HEK293 (cell line): ENCODE measurements around the gene UNC93B1.

ENCODE experiments used
- CTCF ChIA-PET: fragments of 350-600 bp; formaldehyde crosslinking; extraction: SDS; loops from one replicate; lab custom pipeline; 2021; ENCODE audit warnings: antibody characterized with exemption; lab: Yijun Ruan, JAX
- POLR2A ChIA-PET: fragments of 300-600 bp; formaldehyde crosslinking; extraction: SDS; loops from one replicate; lab custom pipeline; 2020; ENCODE audit warnings: antibody characterized with exemption, inconsistent platforms; lab: Yijun Ruan, JAX
- H3K27ac ChIP-seq: fragments of 200-500 bp; sonication (Bioruptor generic); 2 replicates; pipeline ENCODE4 v1.5.1; 2014; ENCODE audit warnings: low read depth, low read length, control low read depth, inconsistent platforms; ENCODE audit errors: extremely low read depth
- H3K36me3 ChIP-seq, 2 experiments: fragments of 200-500 bp in 1 of 2; sonication (Bioruptor generic) in 1 of 2; 1 replicate in 1 of 2; 2 replicates in 1 of 2; pipeline ENCODE4 v1.5.1; 2014 to 2017; ENCODE audit warnings: inconsistent platforms in 2 of 2, low read length in 2 of 2; ENCODE audit not compliant: control insufficient read depth in 2 of 2, insufficient read depth in 1 of 2
- H3K4me1 ChIP-seq: fragments of 200-500 bp; sonication (Bioruptor generic); 2 replicates; pipeline ENCODE4 v1.5.1; 2014; ENCODE audit warnings: mild to moderate bottlenecking, low read length, inconsistent platforms; ENCODE audit not compliant: control insufficient read depth, insufficient read depth
- H3K4me3 ChIP-seq: 2 replicates; pipeline ENCODE4 v1.5.1; 2011; ENCODE audit warnings: low read depth, mild to moderate bottlenecking, control low read depth, low read length, moderate library complexity
- H3K9me3 ChIP-seq: fragments of 200-500 bp; sonication (Bioruptor generic); 2 replicates; pipeline ENCODE4 v1.5.1; 2014; ENCODE audit warnings: low read depth, low read length, inconsistent platforms; ENCODE audit not compliant: control insufficient read depth, insufficient read depth
- GLIS1 ChIP-seq: fragments of 450-650 bp; formaldehyde crosslinking; IDR thresholded peaks from 2 replicates; pipeline ENCODE4 v1.5.1; 2016; ENCODE audit warnings: missing biosample characterization, missing genetic modification characterization
- GLIS2 ChIP-seq: fragments of 450-650 bp; formaldehyde crosslinking; IDR thresholded peaks from 2 replicates; pipeline ENCODE4 v1.5.1; 2016; ENCODE audit warnings: missing biosample characterization, missing genetic modification characterization
- HOXD13 ChIP-seq: sonication (generic); formaldehyde crosslinking; IDR thresholded peaks from 2 replicates; pipeline ENCODE4 v1.8.0; 2022; ENCODE audit warnings: missing genetic modification reagents, borderline replicate concordance
- KLF9 ChIP-seq: fragments of 450-650 bp; formaldehyde crosslinking; IDR thresholded peaks from 2 replicates; pipeline ENCODE4 v1.5.1; 2016; ENCODE audit warnings: missing biosample characterization, missing genetic modification characterization, low read depth
- SCRT2 ChIP-seq: fragments of 450-650 bp; formaldehyde crosslinking; IDR thresholded peaks from 2 replicates; pipeline ENCODE4 v1.5.1; 2016; ENCODE audit warnings: missing biosample characterization, missing genetic modification characterization
- SP2 ChIP-seq: fragments of 450-650 bp; formaldehyde crosslinking; IDR thresholded peaks from 2 replicates; pipeline ENCODE4 v1.5.1; 2016; ENCODE audit warnings: missing biosample characterization, missing genetic modification characterization
- YY2 ChIP-seq: fragments of 450-650 bp; formaldehyde crosslinking; IDR thresholded peaks from 2 replicates; pipeline ENCODE4 v1.5.1; 2016; ENCODE audit warnings: missing biosample characterization, missing genetic modification characterization
- ZFP3 ChIP-seq: fragments of 450-650 bp; formaldehyde crosslinking; IDR thresholded peaks from 2 replicates; pipeline ENCODE4 v1.5.1; 2016; ENCODE audit warnings: low read depth, missing biosample characterization, missing genetic modification characterization
- ZFP41 ChIP-seq: fragments of 450-650 bp; formaldehyde crosslinking; IDR thresholded peaks from 2 replicates; pipeline ENCODE4 v1.5.1; 2016; ENCODE audit warnings: missing biosample characterization, missing genetic modification characterization, borderline replicate concordance
- ZIC2 ChIP-seq: fragments of 450-650 bp; formaldehyde crosslinking; IDR thresholded peaks from 2 replicates; pipeline ENCODE4 v1.5.1; 2016; ENCODE audit warnings: missing biosample characterization, missing genetic modification characterization
- ZNF146 ChIP-seq: fragments of 450-650 bp; formaldehyde crosslinking; IDR thresholded peaks from 2 replicates; pipeline ENCODE4 v1.5.1; 2016; ENCODE audit warnings: missing biosample characterization, missing genetic modification characterization
- ZNF155 ChIP-seq: fragments of 450-650 bp; formaldehyde crosslinking; IDR thresholded peaks from 2 replicates; pipeline ENCODE4 v1.5.1; 2016; ENCODE audit warnings: missing biosample characterization, missing genetic modification characterization
- ZNF2 ChIP-seq: fragments of 450-650 bp; formaldehyde crosslinking; IDR thresholded peaks from 2 replicates; pipeline ENCODE4 v1.5.1; 2016; ENCODE audit warnings: missing biosample characterization, missing genetic modification characterization
- ZNF214 ChIP-seq: fragments of 450-650 bp; formaldehyde crosslinking; IDR thresholded peaks from 2 replicates; pipeline ENCODE4 v1.5.1; 2017; ENCODE audit warnings: missing biosample characterization, mild to moderate bottlenecking, missing genetic modification characterization, borderline replicate concordance
- ZNF558 ChIP-seq: fragments of 450-650 bp; formaldehyde crosslinking; IDR thresholded peaks from 2 replicates; pipeline ENCODE4 v1.5.1; 2016; ENCODE audit warnings: missing biosample characterization, missing genetic modification characterization
- ZNF585B ChIP-seq: fragments of 450-650 bp; formaldehyde crosslinking; IDR thresholded peaks from 2 replicates; pipeline ENCODE4 v1.5.1; 2016; ENCODE audit warnings: missing biosample characterization, missing genetic modification characterization
- ZNF600 ChIP-seq: fragments of 450-650 bp; formaldehyde crosslinking; IDR thresholded peaks from 2 replicates; pipeline ENCODE4 v1.5.1; 2016; ENCODE audit warnings: missing biosample characterization, missing genetic modification characterization
- ZNF610 ChIP-seq: fragments of 450-650 bp; formaldehyde crosslinking; IDR thresholded peaks from 2 replicates; pipeline ENCODE4 v1.5.1; 2016; ENCODE audit warnings: missing biosample characterization, missing genetic modification characterization, borderline replicate concordance
- ZNF624 ChIP-seq: fragments of 450-650 bp; formaldehyde crosslinking; IDR thresholded peaks from 2 replicates; pipeline ENCODE4 v1.5.1; 2017; ENCODE audit warnings: missing biosample characterization, missing genetic modification characterization
- ZNF626 ChIP-seq: fragments of 450-650 bp; sonication (Bioruptor Pico); formaldehyde crosslinking; IDR thresholded peaks from 2 replicates; pipeline ENCODE4 v1.5.1; 2018; ENCODE audit warnings: missing biosample characterization, missing genetic modification characterization, inconsistent platforms
- TF ChIP-seq, protein P1 (sequence below): fragments of 450-650 bp; formaldehyde crosslinking; IDR thresholded peaks from 2 replicates; pipeline ENCODE4 v1.5.1; 2016; ENCODE audit warnings: missing biosample characterization, missing genetic modification characterization
- TF ChIP-seq, protein P2 (sequence below): fragments of 450-650 bp; formaldehyde crosslinking; IDR thresholded peaks from 2 replicates; pipeline ENCODE4 v1.5.1; 2016; ENCODE audit warnings: missing biosample characterization, missing genetic modification characterization
- TF ChIP-seq, protein P3 (sequence below): fragments of 450-650 bp; formaldehyde crosslinking; optimal IDR thresholded peaks from 2 replicates; pipeline ENCODE3; 2016; ENCODE audit warnings: missing biosample characterization, mild to moderate bottlenecking, missing genetic modification characterization
- TF ChIP-seq, protein P4 (sequence below): fragments of 450-650 bp; formaldehyde crosslinking; IDR thresholded peaks from 2 replicates; pipeline ENCODE4 v1.5.1; 2016; ENCODE audit warnings: missing biosample characterization, missing genetic modification characterization
- TF ChIP-seq, protein P5 (sequence below): fragments of 450-650 bp; formaldehyde crosslinking; IDR thresholded peaks from 2 replicates; pipeline ENCODE4 v1.5.1; 2017; ENCODE audit warnings: missing biosample characterization, missing genetic modification characterization

Gene UNC93B1

DNA sequence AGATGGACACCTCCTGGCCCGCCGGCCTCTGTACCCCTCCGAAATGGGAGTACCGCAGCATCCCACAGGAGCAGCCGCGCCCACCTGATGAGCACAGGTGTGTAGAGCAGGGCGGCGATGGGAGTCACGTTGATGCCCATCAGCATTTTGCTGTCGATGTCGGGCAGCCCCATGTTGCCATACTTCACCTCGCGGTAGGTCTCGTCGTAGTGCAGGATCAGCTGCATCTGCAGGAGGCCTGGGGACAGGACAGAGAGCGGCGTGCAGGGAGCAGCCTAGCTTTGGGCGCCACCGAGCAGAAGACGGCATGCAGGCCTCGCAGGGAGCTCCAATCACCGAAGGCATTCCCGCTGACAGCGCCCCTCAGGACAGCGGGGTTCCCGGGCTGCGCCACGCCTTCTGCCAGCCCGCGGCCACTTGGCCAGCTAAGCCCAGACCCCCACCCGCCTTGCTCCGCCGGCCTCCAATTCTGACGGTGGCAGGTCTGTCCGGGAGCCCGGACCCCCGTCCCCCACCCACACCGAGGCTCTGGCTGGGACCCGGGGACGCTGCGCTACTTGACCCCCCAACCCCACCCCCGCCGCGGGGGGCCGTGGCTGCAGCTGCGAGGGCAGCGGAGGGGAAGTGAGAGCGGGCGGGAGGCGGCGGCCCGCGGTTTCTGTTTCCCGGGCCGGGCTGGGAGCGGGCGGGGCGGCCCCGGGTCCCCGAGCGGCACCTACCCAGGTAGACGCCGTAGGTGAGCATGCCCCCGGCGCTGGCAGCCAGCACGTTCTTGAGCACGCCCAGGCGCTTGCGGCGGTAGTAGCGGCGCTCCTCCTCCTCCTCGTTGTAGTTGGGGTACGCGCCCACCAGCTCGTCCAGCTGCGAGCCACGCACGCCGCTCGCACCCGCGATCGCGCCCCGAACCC lies 705 bp downstream of the UNC93B1 start:
- POLR2A ChIA-PET = interaction anchor here (1.1 kb wide), 1 partner anchor 10 kb away, joined by 3 read pairs; no protein-coding TSS in a partner anchor
- Histone ChIP-seq H3K4me1 (no peaks in the 10 kb centered on the region; the same call in 1 of the 2 replicates), H3K36me3 (no peaks in the 10 kb centered on the region), H3K9me3 (no peaks in the 10 kb centered on the region), H3K27ac (no peak overlapping the region), H3K4me3 (peak overlapping the region; percentile 48)
- TF ChIP-seq ZNF214 (tag by site-specific recombination) (no peak), GLIS2 (tag by site-specific recombination) (peak; percentile 48), SP2 (tag by site-specific recombination) (0 out of 2 replicates have a peak, but pooled peaks have one; percentile 12), KLF9 (tag by site-specific recombination) (0 out of 2 replicates have a peak, but pooled peaks have one; percentile 14), SCRT2 (peak; percentile 47; the same call in 1 of the 2 replicates), ZNF585B (no peak), ZNF155 (no peak), ZIC2 (peak; percentile 68), ZNF146 (no peak), HOXD13 (CRISPR knock-in tag) (no peak), GLIS1 (tag by site-specific recombination) (peak; percentile 33; the same call in 1 of the 2 replicates), ZNF624 (tag by site-specific recombination) (no peak), ZFP41 (tag by site-specific recombination) (no peak), ZNF600 (no peak), ZNF2 (tag by site-specific recombination) (no peak)
- TF ChIP-seq, protein P1, sequence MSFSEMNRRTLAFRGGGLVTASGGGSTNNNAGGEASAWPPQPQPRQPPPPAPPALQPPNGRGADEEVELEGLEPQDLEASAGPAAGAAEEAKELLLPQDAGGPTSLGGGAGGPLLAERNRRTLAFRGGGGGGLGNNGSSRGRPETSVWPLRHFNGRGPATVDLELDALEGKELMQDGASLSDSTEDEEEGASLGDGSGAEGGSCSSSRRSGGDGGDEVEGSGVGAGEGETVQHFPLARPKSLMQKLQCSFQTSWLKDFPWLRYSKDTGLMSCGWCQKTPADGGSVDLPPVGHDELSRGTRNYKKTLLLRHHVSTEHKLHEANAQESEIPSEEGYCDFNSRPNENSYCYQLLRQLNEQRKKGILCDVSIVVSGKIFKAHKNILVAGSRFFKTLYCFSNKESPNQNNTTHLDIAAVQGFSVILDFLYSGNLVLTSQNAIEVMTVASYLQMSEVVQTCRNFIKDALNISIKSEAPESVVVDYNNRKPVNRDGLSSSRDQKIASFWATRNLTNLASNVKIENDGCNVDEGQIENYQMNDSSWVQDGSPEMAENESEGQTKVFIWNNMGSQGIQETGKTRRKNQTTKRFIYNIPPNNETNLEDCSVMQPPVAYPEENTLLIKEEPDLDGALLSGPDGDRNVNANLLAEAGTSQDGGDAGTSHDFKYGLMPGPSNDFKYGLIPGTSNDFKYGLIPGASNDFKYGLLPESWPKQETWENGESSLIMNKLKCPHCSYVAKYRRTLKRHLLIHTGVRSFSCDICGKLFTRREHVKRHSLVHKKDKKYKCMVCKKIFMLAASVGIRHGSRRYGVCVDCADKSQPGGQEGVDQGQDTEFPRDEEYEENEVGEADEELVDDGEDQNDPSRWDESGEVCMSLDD (tag by site-specific recombination) = no peak
- TF ChIP-seq, protein P2, sequence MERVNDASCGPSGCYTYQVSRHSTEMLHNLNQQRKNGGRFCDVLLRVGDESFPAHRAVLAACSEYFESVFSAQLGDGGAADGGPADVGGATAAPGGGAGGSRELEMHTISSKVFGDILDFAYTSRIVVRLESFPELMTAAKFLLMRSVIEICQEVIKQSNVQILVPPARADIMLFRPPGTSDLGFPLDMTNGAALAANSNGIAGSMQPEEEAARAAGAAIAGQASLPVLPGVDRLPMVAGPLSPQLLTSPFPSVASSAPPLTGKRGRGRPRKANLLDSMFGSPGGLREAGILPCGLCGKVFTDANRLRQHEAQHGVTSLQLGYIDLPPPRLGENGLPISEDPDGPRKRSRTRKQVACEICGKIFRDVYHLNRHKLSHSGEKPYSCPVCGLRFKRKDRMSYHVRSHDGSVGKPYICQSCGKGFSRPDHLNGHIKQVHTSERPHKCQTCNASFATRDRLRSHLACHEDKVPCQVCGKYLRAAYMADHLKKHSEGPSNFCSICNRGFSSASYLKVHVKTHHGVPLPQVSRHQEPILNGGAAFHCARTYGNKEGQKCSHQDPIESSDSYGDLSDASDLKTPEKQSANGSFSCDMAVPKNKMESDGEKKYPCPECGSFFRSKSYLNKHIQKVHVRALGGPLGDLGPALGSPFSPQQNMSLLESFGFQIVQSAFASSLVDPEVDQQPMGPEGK (tag by site-specific recombination) = peak; percentile 14; the same call in 1 of the 2 replicates
- TF ChIP-seq, protein P3, sequence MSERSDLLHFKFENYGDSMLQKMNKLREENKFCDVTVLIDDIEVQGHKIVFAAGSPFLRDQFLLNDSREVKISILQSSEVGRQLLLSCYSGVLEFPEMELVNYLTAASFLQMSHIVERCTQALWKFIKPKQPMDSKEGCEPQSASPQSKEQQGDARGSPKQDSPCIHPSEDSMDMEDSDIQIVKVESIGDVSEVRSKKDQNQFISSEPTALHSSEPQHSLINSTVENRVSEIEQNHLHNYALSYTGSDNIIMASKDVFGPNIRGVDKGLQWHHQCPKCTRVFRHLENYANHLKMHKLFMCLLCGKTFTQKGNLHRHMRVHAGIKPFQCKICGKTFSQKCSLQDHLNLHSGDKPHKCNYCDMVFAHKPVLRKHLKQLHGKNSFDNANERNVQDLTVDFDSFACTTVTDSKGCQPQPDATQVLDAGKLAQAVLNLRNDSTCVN = peak; percentile 33
- CTCF ChIA-PET = interaction anchor here (1.4 kb wide), 1 partner anchor 18 kb away, joined by 5 read pairs; no protein-coding TSS in a partner anchor

DNA sequence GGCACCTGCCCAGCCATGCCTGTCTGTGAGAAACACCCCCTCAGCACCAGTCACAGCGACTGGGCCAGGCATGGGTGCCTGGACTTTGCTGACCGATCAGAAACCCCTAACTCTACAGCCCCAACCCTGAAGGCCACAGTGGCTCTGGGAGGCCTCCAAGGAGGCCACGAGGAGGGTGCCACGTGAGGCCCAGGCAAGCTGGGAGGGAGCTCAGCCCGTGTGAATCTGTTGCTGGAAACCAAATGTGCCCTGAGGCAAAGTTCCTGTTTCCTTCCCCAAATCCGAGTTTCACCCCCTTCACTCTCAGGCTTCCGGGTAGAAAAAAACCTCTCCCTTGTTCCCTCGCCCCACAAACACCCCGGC lies 1.3 kb downstream of the UNC93B1 start:
- no peak overlapping the region for H3K4me3 ChIP-seq
- H3K4me1 ChIP-seq = no peaks in the 10 kb centered on the region; the same call in 1 of the 2 replicates
- CTCF ChIA-PET = interaction anchor here (1.4 kb wide), 1 partner anchor 19 kb away, joined by 5 read pairs; no protein-coding TSS in a partner anchor
- POLR2A ChIA-PET = interaction anchor here (1.1 kb wide), 1 partner anchor 10 kb away, joined by 3 read pairs; no protein-coding TSS in a partner anchor
- no peak overlapping the region for H3K27ac ChIP-seq
- H3K36me3 ChIP-seq = no peaks in the 10 kb centered on the region
- H3K9me3 ChIP-seq = no peaks in the 10 kb centered on the region
- TF ChIP-seq ZNF610 (no peak), ZFP3 (tag by site-specific recombination) (no peak), YY2 (no peak), ZNF626 (tag by site-specific recombination) (no peak), ZNF558 (tag by site-specific recombination) (no peak)
- TF ChIP-seq, protein P4, sequence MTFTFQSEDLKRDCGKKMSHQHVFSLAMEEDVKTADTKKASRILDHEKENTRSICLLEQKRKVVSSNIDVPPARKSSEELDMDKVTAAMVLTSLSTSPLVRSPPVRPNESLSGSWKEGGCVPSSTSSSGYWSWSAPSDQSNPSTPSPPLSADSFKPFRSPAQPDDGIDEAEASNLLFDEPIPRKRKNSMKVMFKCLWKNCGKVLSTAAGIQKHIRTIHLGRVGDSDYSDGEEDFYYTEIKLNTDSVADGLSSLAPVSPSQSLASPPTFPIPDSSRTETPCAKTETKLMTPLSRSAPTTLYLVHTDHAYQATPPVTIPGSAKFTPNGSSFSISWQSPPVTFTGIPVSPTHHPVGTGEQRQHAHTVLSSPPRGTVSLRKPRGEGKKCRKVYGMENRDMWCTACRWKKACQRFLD (tag by site-specific recombination) = no peak
- TF ChIP-seq, protein P5, sequence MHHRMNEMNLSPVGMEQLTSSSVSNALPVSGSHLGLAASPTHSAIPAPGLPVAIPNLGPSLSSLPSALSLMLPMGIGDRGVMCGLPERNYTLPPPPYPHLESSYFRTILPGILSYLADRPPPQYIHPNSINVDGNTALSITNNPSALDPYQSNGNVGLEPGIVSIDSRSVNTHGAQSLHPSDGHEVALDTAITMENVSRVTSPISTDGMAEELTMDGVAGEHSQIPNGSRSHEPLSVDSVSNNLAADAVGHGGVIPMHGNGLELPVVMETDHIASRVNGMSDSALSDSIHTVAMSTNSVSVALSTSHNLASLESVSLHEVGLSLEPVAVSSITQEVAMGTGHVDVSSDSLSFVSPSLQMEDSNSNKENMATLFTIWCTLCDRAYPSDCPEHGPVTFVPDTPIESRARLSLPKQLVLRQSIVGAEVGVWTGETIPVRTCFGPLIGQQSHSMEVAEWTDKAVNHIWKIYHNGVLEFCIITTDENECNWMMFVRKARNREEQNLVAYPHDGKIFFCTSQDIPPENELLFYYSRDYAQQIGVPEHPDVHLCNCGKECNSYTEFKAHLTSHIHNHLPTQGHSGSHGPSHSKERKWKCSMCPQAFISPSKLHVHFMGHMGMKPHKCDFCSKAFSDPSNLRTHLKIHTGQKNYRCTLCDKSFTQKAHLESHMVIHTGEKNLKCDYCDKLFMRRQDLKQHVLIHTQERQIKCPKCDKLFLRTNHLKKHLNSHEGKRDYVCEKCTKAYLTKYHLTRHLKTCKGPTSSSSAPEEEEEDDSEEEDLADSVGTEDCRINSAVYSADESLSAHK (tag by site-specific recombination) = no peak
